Ishikawa (cell line): ENCODE data around the gene ADAMTS4.

Experiments used
- CEBPB ChIP-seq: IDR thresholded peaks from 2 replicates; pipeline ENCODE4 v1.6.1; 2012
- CREB1 ChIP-seq: IDR thresholded peaks from 2 replicates; pipeline ENCODE4 v1.6.1; 2012; ENCODE audit warnings: low read depth
- EGR1 ChIP-seq: IDR thresholded peaks from 2 replicates; pipeline ENCODE4 v1.6.1; 2012
- EP300 ChIP-seq: IDR thresholded peaks from 2 replicates; pipeline ENCODE4 v1.6.1; 2012; ENCODE audit warnings: borderline replicate concordance
- FOXM1 ChIP-seq: IDR thresholded peaks from 2 replicates; pipeline ENCODE4 v1.6.1; 2012; ENCODE audit warnings: low read depth, borderline replicate concordance
- NFIC ChIP-seq: IDR thresholded peaks from 2 replicates; pipeline ENCODE4 v1.6.1; 2012
- RAD21 ChIP-seq: IDR thresholded peaks from 2 replicates; pipeline ENCODE4 v1.6.1; 2012; ENCODE audit warnings: low read depth
- TAF1 ChIP-seq: IDR thresholded peaks from 2 replicates; pipeline ENCODE4 v1.6.1; 2012; ENCODE audit warnings: low read depth, mild to moderate bottlenecking
- TCF12 ChIP-seq: IDR thresholded peaks from 2 replicates; pipeline ENCODE4 v1.6.1; 2012; ENCODE audit warnings: low read depth
- TEAD4 ChIP-seq: IDR thresholded peaks from 2 replicates; pipeline ENCODE4 v1.6.1; 2012
- YY1 ChIP-seq: IDR thresholded peaks from 2 replicates; pipeline ENCODE4 v1.6.1; 2012; ENCODE audit warnings: low read depth
- ZBTB7A ChIP-seq: IDR thresholded peaks from 2 replicates; pipeline ENCODE4 v1.6.1; 2012; ENCODE audit warnings: low read depth
- TF ChIP-seq, protein P1 (sequence below): IDR thresholded peaks from 2 replicates; pipeline ENCODE4 v1.6.1; 2012
- TF ChIP-seq, protein P2 (sequence below): IDR thresholded peaks from 2 replicates; pipeline ENCODE4 v1.6.1; 2012; ENCODE audit warnings: low read depth, mild to moderate bottlenecking
- TF ChIP-seq, protein P3 (sequence below): IDR thresholded peaks from 2 replicates; pipeline ENCODE4 v1.6.1; 2012

ADAMTS4 gene

DNA sequence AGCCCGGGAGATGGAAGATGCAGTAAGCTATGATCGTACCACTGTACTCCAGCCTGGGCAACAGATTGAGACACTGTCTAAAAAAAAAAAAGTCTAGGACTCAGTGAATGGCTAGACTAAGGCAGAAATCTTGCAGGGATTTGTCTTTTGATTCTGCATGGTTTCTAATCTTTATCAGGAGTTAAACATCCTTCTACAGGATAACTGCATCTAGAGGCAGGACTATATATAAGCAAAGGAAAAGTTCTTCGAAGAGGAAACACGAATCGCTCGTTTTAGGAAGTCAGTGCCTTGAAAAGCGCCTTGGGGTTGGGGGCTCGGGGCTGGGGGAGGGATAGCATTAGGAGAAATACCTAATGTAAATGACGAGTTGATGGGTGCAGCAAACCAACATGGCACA is 45.7 kb downstream of the ADAMTS4 start:
- TF ChIP-seq EP300: no peak

DNA sequence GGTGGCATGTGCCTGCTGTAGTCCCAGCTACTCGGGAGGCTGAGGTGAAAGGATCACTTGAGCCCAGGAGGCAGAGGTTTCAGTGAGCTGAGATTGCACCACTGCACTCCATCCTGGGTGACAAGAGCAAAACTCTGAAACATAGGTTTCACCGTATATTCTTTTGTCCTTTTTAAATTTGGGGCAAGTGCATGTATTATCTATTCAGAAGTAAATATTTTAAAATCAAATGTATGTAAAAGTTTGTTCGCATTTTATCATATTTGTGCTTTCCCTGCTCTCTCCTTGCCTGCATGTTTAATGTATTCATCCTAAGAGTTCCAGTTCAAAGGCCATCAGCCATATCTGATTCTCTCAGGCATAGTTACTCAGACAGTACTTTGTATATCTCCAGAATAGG is 53.0 kb downstream of the ADAMTS4 start:
- TF ChIP-seq EP300: no peak
- no peak for TF ChIP-seq TEAD4
- TF ChIP-seq ZBTB7A: no peak
- no peak for TF ChIP-seq CREB1
- TF ChIP-seq TAF1: no peak
- TF ChIP-seq, protein P1, sequence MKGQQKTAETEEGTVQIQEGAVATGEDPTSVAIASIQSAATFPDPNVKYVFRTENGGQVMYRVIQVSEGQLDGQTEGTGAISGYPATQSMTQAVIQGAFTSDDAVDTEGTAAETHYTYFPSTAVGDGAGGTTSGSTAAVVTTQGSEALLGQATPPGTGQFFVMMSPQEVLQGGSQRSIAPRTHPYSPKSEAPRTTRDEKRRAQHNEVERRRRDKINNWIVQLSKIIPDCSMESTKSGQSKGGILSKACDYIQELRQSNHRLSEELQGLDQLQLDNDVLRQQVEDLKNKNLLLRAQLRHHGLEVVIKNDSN: no peak
- no peak for TF ChIP-seq TCF12
- no peak for TF ChIP-seq CEBPB
- TF ChIP-seq NFIC: no peak
- TF ChIP-seq, protein P2, sequence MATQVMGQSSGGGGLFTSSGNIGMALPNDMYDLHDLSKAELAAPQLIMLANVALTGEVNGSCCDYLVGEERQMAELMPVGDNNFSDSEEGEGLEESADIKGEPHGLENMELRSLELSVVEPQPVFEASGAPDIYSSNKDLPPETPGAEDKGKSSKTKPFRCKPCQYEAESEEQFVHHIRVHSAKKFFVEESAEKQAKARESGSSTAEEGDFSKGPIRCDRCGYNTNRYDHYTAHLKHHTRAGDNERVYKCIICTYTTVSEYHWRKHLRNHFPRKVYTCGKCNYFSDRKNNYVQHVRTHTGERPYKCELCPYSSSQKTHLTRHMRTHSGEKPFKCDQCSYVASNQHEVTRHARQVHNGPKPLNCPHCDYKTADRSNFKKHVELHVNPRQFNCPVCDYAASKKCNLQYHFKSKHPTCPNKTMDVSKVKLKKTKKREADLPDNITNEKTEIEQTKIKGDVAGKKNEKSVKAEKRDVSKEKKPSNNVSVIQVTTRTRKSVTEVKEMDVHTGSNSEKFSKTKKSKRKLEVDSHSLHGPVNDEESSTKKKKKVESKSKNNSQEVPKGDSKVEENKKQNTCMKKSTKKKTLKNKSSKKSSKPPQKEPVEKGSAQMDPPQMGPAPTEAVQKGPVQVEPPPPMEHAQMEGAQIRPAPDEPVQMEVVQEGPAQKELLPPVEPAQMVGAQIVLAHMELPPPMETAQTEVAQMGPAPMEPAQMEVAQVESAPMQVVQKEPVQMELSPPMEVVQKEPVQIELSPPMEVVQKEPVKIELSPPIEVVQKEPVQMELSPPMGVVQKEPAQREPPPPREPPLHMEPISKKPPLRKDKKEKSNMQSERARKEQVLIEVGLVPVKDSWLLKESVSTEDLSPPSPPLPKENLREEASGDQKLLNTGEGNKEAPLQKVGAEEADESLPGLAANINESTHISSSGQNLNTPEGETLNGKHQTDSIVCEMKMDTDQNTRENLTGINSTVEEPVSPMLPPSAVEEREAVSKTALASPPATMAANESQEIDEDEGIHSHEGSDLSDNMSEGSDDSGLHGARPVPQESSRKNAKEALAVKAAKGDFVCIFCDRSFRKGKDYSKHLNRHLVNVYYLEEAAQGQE: no peak
- TF ChIP-seq FOXM1: no peak
- TF ChIP-seq, protein P3, sequence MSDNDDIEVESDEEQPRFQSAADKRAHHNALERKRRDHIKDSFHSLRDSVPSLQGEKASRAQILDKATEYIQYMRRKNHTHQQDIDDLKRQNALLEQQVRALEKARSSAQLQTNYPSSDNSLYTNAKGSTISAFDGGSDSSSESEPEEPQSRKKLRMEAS: no peak
- no peak for TF ChIP-seq YY1

DNA sequence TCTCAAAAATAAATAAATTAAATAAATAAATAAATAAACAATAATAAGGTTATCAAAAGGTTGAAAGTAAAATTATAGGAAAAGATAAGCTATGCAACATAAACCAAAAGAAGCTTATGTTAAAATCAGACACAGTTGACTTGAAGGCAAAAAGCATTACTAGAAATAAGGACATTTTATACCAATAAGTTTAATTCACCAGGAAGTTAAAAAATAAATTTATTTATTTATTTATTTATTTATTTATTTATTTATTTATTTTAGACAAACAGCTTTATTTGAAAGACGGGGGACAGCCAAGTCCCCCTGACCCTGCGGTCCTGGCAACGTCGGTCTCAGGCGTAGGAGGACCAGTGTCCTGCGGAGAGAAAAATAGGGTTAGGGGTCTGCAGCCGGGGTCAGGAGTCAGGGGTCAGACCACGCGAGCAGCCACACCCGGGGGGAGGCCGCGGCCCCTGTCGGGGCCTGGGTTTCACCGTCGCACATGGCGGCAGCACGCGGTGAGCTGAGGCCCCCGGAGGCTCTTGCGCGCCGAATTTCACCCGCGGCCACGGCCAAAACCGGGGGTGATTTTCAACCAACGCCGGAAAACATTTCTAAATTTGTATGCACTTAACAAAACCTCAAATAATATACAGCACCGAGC is 58.0 kb downstream of the ADAMTS4 start:
- TF ChIP-seq EP300 (no peak), EGR1 (no peak), TAF1 (no peak), YY1 (no peak), FOXM1 (no peak), CEBPB (no peak), CREB1 (no peak), NFIC (no peak), ZBTB7A (no peak), TCF12 (no peak), RAD21 (no peak), TEAD4 (no peak)
- TF ChIP-seq, protein P3: no peak
- TF ChIP-seq, protein P1: no peak
- TF ChIP-seq, protein P2: no peak

DNA sequence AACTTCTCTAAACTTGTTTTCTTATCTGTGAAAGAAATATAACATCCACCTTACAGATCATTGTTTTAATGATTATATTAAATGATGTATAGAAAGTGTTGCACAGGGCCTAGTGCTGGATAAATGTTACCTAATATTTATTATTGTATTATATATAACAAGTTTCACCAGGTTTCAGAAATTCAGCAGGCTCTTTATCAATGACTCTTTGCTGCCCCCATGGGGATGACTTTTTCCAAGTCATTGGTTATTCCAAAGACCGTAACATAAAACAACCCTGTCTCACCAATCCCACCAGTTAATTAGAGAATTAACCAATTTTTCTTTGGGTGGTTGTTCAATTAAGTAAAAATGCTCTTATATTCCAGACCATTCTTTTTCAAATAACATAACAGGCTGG is 59.1 kb downstream of the ADAMTS4 start:
- TF ChIP-seq RAD21 (peak; percentile 46), CREB1 (no peak)

DNA sequence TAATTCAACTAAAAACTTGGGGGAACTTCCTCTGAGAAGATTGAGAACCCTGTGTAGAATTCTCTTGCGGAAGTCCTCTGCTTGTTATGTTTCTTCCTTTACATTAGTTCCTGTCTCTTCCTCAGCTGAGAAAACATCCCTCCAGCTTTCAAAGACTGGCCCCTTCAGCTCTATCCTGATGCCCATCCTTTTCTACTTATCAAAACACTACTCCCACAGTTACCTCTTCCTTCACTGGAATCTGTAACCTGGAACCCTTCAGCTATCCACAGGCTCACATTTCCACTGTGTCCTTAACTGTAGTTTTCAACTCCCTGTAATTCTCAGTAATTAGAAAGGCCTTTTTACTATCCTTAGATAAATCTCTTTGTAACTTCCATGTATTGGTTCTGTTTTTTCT is 60.4 kb downstream of the ADAMTS4 start:
- TF ChIP-seq EP300 (no peak), RAD21 (no peak), NFIC (no peak), TCF12 (no peak)

DNA sequence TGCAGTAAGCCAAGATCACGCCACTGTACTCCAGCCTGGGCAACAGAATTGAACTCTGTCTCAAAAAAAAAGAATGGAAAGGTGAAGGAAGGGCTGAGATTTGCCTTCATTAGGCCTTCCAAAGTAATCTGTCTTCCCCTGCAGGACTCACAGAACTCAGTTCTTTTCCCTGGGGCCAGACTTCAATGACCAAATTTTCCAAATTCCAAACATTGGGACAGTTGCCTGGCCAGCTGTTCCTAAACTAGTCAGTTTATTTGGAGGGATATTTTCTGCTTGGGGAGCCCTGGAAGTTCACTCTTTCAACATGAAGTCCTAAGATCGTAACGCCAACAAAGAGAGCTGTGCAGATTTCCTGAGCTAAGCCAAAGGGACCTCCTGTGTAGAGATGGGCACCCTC is 61.0 kb downstream of the ADAMTS4 start:
- TF ChIP-seq RAD21 (no peak), TEAD4 (no peak), TCF12 (no peak), CREB1 (no peak), TAF1 (no peak), NFIC (no peak), FOXM1 (no peak), CEBPB (no peak), EP300 (no peak), YY1 (no peak), EGR1 (no peak), ZBTB7A (no peak)
- TF ChIP-seq, protein P2: no peak
- TF ChIP-seq, protein P3: no peak
- TF ChIP-seq, protein P1: no peak
